ENCODE measurements around the gene MAP7. TPM values are rescaled to one million over a fixed set of nuclear protein-coding genes. Genes with fewer than 3 reads are reported as not detected.
A peak's percentile ranks its signal among the peaks of the same experiment; 100 is the strongest.

The MAP7 gene
- total RNA-seq, 4 donors from 2014 or later: 18.3 to 33.0 (median 28.2) TPM

DNA sequence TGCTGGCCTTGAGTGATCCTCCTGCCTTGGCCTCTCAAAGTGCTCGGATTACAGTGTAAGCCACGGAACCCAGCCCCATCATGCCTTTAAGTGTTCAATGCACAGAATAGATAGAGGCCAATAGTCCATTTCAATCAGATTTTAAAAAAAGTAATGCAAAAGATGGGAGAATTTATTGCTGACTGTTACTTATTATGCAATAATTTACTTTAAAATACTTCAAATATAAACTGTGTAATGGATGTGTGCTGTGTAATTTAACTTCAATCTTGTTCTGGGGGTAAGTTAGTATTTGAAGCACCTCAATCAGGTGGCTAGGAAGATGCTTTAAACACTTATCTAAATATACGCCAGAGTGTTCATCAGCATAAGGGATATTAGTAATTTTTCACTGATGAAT lies 208.9 kb downstream of the MAP7 start:
- WGBS, 2 donors: 92 to 97% methylated on average over 3 of the region's 3 CpGs
- Histone ChIP-seq H3K9me3 (no peaks in the 10 kb centered on the region), H3K27ac (no peak overlapping the region), H3K36me3 (peaks cover 0 to 41% (median 0%) of the 10 kb centered on the region in 3 donors), H3K27me3 (no peaks in the 10 kb centered on the region), H3K4me3 (no peak overlapping the region), H3K4me1 (no peaks in the 10 kb centered on the region)
- DNase-seq: no peak
- no peak for TF ChIP-seq POLR2A (IDR thresholded peaks at IDR 0.05)
- TF ChIP-seq, protein P1, sequence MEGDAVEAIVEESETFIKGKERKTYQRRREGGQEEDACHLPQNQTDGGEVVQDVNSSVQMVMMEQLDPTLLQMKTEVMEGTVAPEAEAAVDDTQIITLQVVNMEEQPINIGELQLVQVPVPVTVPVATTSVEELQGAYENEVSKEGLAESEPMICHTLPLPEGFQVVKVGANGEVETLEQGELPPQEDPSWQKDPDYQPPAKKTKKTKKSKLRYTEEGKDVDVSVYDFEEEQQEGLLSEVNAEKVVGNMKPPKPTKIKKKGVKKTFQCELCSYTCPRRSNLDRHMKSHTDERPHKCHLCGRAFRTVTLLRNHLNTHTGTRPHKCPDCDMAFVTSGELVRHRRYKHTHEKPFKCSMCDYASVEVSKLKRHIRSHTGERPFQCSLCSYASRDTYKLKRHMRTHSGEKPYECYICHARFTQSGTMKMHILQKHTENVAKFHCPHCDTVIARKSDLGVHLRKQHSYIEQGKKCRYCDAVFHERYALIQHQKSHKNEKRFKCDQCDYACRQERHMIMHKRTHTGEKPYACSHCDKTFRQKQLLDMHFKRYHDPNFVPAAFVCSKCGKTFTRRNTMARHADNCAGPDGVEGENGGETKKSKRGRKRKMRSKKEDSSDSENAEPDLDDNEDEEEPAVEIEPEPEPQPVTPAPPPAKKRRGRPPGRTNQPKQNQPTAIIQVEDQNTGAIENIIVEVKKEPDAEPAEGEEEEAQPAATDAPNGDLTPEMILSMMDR (IDR thresholded peaks at IDR 0.05): no peak
- intact Hi-C loops (cut with DNase I): no loop called here

DNA sequence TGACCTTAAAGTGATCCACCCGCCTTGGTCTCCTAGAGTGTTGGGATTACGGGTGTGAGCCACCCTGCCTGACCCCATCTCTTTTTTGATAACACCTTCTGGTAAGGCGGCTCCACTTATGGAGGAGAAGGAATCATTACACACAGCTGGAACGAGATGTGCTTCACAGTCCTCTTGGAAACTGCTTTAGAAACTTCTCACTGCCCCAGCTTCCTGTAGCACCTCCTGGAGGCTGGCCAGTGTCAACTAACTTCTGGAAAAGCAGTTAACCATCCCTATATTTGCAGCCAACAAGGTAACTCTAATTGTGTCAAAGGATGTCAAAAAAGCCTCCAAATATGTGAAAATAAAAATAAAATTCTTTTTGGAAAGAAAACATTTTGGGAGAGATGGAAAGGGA lies 211.7 kb downstream of the MAP7 start:
- Histone ChIP-seq H3K9me3 (no peaks in the 10 kb centered on the region), H3K4me1 (no peaks in the 10 kb centered on the region), H3K27me3 (no peaks in the 10 kb centered on the region), H3K4me3 (no peak overlapping the region), H3K27ac (no peak overlapping the region), H3K36me3 (peaks cover 0 to 21% (median 0%) of the 10 kb centered on the region in 3 donors)
- intact Hi-C loops (cut with DNase I): no loop called here
- TF ChIP-seq, protein P1 (IDR thresholded peaks at IDR 0.05): peak in 1 of 6 experiments; percentile 5
- no peak for TF ChIP-seq POLR2A (IDR thresholded peaks at IDR 0.05)
- DNase-seq: no peak
- 71 to 87% methylated on average over 1 to 4 of the region's 4 CpGs for WGBS, 2 donors

DNA sequence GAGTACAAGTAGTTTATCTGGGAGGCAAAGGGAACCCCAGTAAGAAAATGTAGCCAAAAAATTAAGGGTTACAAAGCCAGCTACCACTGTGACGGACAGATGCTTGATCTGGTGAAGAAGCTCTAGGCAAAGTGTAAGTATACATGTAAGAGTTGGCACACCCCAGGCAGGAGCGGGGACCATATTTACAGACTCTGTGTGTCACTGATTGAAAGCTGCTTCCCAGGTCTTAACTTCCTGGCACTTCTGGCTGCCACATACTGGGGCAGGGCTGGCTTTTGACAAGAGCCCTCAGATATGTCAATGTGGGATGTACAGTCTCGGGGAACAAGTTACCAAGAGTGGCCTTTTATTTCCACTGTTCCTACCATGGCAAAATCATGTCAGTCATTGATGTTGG lies 212.6 kb downstream of the MAP7 start:
- no peak overlapping the region for H3K4me3 ChIP-seq
- DNase-seq: no peak
- TF ChIP-seq, protein P1 (IDR thresholded peaks at IDR 0.05): no peak
- no peak for TF ChIP-seq POLR2A (IDR thresholded peaks at IDR 0.05)
- H3K36me3 ChIP-seq: peaks cover 0 to 14% (median 0%) of the 10 kb centered on the region in 3 donors
- 92 to 93% methylated on average over 3 of the region's 3 CpGs for WGBS, 2 donors
- no peaks in the 10 kb centered on the region for H3K27me3 ChIP-seq
- no peaks in the 10 kb centered on the region for H3K4me1 ChIP-seq
- no peak overlapping the region for H3K27ac ChIP-seq
- intact Hi-C loops (cut with DNase I): no loop called here
- H3K9me3 ChIP-seq: no peaks in the 10 kb centered on the region

DNA sequence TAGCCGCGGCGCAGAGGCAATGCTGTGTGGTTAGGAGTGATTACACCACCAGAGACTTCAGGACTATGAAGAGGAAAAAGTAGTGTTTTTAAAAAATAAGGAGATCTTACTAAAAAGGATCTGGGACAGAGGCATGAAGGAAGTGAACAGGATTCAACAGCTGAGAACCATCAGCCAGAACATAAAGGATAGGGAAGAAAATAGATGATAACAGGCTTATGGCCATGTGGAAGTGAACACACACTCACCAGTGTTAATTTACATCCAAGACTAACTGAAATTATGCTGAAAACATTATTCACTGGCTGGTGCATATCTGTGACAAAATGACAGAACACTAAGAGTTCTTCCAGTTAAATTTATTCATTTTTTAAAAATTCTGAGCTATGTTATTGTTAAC lies 213.1 kb downstream of the MAP7 start:
- Histone ChIP-seq H3K9me3 (no peaks in the 10 kb centered on the region), H3K4me3 (no peak overlapping the region), H3K27ac (no peak overlapping the region), H3K27me3 (no peaks in the 10 kb centered on the region), H3K4me1 (no peaks in the 10 kb centered on the region), H3K36me3 (peaks cover 0 to 12% (median 0%) of the 10 kb centered on the region in 3 donors)
- intact Hi-C loops (cut with DNase I): no loop called here
- DNase-seq: no peak
- 50 to 81% methylated on average over 3 of the region's 3 CpGs for WGBS, 2 donors
- TF ChIP-seq POLR2A (IDR thresholded peaks at IDR 0.05): no peak
- TF ChIP-seq, protein P1 (IDR thresholded peaks at IDR 0.05): no peak

DNA sequence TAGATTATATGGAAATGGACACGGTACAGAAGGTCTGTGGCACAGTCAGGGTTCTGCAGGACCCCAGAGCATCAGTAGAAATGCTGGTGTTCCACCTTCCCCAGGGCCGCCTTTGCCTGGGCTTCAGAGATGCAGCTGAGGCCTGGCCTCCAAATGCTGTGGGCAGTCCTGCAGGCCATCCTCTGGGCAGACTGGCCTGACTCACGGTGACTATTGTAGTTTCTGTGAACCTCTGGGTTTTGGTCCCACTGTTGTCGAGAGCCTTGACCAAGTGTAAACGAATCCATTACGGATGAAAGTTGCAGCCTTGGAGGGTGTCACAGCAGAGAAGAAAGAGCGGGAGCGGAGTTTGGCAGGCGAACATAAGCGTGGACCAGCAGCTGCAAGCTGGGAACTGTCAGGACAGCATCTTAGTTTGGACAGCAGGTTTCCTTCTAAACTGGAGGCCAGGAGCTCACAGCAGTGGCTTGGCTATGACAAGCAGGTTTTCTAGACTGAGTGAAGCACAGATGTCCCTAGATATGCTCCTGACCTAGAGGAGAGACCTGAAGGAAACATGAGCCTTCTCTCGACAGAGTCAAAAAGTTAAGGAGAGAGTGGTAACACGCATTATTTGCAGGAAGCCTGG lies 214.4 kb downstream of the MAP7 start:
- H3K27ac ChIP-seq: no peak overlapping the region
- WGBS, 2 donors: 73 to 77% methylated on average over 10 to 12 of the region's 12 CpGs

More for the DNA sequence above, 214.4 kb downstream of the MAP7 start:
- no peak for TF ChIP-seq POLR2A (IDR thresholded peaks at IDR 0.05)
- TF ChIP-seq, protein P1 (IDR thresholded peaks at IDR 0.05): no peak
- Histone ChIP-seq H3K4me1 (no peaks in the 10 kb centered on the region), H3K4me3 (no peak overlapping the region), H3K9me3 (no peaks in the 10 kb centered on the region), H3K36me3 (no peaks in the 10 kb centered on the region), H3K27me3 (peaks cover 0 to 5% (median 0%) of the 10 kb centered on the region in 4 donors)
- no peak for DNase-seq
- intact Hi-C loops (cut with DNase I): no loop called here

Data from esophagus squamous epithelium (tissue), 5 donors.